Muscle of leg (tissue), 11 donors: ENCODE results near the gene SLC25A38. TPM values are rescaled to one million over a fixed set of nuclear protein-coding genes. Genes with fewer than 3 reads are reported as not detected.
"Not testable (repeated sequence)": the region's sequence is repeated elsewhere in the genome, so short reads cannot be mapped to it uniquely, and the experiment has no call there.

ENCODE experiments used
- DNase-seq: peaks from one replicate; pipeline ENCODE4 v3.0.0; 2013
- H3K27ac ChIP-seq: one replicate; pipeline ENCODE4 v1.5.1; 2013; ENCODE audit warnings: mild to moderate bottlenecking, low read length, control low read depth
- H3K27me3 ChIP-seq: one replicate; pipeline ENCODE4 v1.6.1; 2013; ENCODE audit warnings: low read length; ENCODE audit not compliant: control insufficient read depth, insufficient read depth
- H3K36me3 ChIP-seq: one replicate; pipeline ENCODE4 v1.6.1; 2013; ENCODE audit warnings: low read length; ENCODE audit not compliant: control insufficient read depth, insufficient read depth
- H3K4me1 ChIP-seq: one replicate; pipeline ENCODE4 v1.6.1; 2013; ENCODE audit warnings: low read length; ENCODE audit not compliant: control insufficient read depth, insufficient read depth
- H3K4me3 ChIP-seq: one replicate; pipeline ENCODE4 v1.5.1; 2013; ENCODE audit warnings: low read length, control low read depth
- H3K9me3 ChIP-seq: replicated peaks from 2 replicates; pipeline ENCODE4 v1.6.1; 2013; ENCODE audit warnings: low read depth, low read length; ENCODE audit not compliant: control insufficient read depth
- WGBS: methylation state at CpG from one replicate; pipeline ENCODE4 v1.1.5; 2013; ENCODE audit warnings: missing lambda C conversion rate; ENCODE audit not compliant: insufficient coverage; 5-methylcytosine and 5-hydroxymethylcytosine counted together
- polyA plus RNA-seq, 8 donors: library from polyadenylated mRNA; unstranded; fragments of 120-200 nt; gene quantifications; one replicate each; pipeline versions ENCODE4 v1.2.1 to v1.2.3, GENCODE V29; 2013; ENCODE audit warnings: inconsistent platforms in 1 of 8, low replicate concordance in 1 of 8; ENCODE audit not compliant: insufficient read length in 8 of 8, insufficient read depth in 1 of 8
- total RNA-seq: library from RNA; stranded (reverse); fragments of 120-200 nt; gene quantifications from one replicate; pipeline ENCODE4 v1.2.4, GENCODE V29; 2013

SLC25A38 gene
- total and polyA plus RNA-seq, 9 donors, result 12.6 to 19.4 (median 16.2) TPM

DNA sequence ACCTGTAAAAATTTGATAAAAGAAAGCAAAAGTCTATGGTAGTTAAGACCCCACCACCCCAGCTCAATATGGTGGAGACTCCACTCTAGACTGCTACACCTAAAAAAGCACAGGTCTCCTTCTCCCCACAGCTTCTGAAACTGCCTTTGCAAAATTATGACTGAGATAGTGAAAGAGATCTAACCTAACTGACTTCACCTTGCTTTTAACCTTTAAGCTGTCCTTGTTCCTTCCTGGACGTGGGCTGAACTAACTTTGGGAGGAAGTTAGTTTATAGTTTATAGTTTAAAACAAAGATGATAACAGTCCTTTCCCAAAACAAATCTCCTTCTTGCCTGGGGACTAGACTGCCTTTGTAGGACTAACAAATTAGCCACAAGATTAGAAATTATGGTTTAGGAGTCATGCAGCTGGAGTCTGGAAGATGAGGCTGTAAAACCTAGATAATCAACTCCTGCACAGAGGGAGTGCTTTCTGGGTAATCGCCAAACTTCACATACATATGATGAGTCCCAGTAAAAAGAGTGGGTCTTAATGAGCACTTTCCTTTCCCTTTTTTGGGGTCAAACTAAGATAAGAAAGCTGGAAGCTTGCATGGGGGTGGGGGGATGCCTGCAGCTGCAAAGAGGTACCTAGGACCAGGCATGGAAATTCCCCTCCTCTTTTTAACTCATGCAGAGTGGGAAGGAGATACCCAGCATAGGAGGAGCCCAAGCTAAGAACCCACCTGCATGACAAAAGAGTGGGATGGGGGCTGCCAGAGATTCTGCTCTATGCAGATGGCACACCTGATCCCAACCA, 36.2 kb upstream of the SLC25A38 start:
- H3K27me3 ChIP-seq, result no peaks in the 10 kb centered on the region

DNA sequence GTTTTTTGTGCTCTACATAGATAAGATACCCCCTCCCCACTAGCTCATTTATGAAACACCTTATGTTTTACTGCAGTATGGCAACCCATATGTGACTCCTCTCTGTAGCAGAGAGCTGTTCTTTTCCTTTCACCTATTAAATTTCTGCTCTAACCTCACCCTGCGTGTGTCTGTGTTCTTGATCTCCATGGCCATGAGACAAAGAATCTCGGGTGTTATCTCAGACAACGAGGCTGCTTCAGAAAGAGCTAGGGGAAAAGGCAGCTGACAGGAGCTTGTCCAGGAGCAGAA, 35.6 kb upstream of the SLC25A38 start:
- no peaks in the 10 kb centered on the region for H3K27me3 ChIP-seq
- no peaks in the 10 kb centered on the region for H3K4me1 ChIP-seq
- 20% methylated on average over 1 of the region's 3 CpGs for WGBS
- no peaks in the 10 kb centered on the region for H3K36me3 ChIP-seq
- no peak overlapping the region for H3K4me3 ChIP-seq
- DNase-seq, result no peak
- no peaks in the 10 kb centered on the region for H3K9me3 ChIP-seq
- no peak overlapping the region for H3K27ac ChIP-seq

More for the DNA sequence above, 36.2 kb upstream of the SLC25A38 start:
- WGBS, result no CpG with 5 or more reads among the region's 2 CpGs
- Histone ChIP-seq H3K9me3 (no peaks in the 10 kb centered on the region), H3K36me3 (no peaks in the 10 kb centered on the region), H3K27ac (no peak overlapping the region), H3K4me3 (no peak overlapping the region), H3K4me1 (no peaks in the 10 kb centered on the region)
- DNase-seq, result no peak

DNA sequence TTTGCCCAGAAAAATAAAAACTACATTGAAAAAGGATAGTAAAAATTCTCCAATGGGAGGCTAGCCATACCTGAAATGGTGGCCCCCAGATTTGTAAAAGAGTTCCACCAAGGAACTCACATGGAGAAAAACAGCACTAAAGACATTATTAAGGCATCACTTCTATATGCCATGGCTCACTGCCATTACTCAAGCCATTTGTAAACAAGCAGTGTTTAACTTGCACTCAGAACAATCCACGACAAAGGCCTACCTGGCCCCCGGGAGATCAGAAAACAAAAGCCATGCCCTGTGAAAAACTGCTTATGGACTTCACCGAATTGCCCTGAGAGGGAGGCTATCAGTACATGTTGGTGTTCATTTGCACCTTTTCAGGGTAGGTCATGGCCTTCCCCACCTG, 34.1 kb upstream of the SLC25A38 start:
- no peak overlapping the region for H3K27ac ChIP-seq
- no peaks in the 10 kb centered on the region for H3K9me3 ChIP-seq
- DNase-seq, result no peak
- WGBS, result 40% methylated on average over 1 of the region's 3 CpGs
- H3K36me3 ChIP-seq, result no peaks in the 10 kb centered on the region
- no peak overlapping the region for H3K4me3 ChIP-seq
- no peaks in the 10 kb centered on the region for H3K4me1 ChIP-seq
- no peaks in the 10 kb centered on the region for H3K27me3 ChIP-seq

DNA sequence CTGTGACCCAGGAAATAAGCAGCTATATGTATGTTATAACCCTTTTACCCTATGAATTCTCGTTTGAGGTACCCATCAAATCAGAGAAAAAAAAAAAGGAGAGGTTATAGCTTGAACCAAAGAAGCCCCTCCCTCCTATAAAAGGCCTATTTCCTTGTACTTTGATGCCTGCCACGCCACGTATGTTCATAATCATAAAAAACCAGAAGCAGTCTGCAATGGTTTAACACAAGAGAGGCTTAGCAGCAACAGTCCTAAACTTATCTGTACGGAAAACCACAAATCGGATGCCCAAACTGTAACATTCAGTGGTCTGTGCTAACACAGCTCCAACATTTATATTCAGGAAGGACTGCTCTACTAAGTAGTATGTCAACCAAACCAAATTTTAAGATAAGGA, 32.5 kb upstream of the SLC25A38 start:
- Histone ChIP-seq H3K4me1 (no peaks in the 10 kb centered on the region), H3K4me3 (no peak overlapping the region), H3K27me3 (no peaks in the 10 kb centered on the region), H3K9me3 (no peaks in the 10 kb centered on the region), H3K27ac (no peak overlapping the region), H3K36me3 (no peaks in the 10 kb centered on the region)
- DNase-seq, result no peak
- WGBS, result 62% methylated on average over 4 of the region's 5 CpGs

DNA sequence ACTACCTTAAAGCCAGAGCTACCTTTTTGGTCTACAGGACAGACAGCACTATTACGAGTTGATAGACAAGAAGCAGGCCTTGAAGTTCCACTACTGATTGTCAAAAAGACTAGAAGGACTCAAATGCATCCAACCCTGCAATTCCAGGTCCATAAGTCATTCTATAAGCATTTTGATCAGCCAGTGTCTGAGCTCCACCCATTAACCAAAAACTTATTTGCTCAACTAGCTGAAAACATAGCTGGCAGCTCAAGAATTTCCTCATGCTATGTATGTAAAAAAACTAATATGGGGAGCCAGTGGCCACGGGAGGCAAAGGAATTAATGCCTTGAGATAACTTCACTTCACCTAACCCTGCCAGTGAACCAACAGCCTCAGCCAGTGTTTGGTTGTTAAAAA, 32.0 kb upstream of the SLC25A38 start:
- not testable (repeated sequence) for H3K27me3 ChIP-seq, H3K27ac ChIP-seq, DNase-seq, H3K36me3 ChIP-seq, H3K4me3 ChIP-seq, H3K9me3 ChIP-seq, H3K4me1 ChIP-seq
- 60% methylated on average over 1 of the region's 2 CpGs for WGBS

DNA sequence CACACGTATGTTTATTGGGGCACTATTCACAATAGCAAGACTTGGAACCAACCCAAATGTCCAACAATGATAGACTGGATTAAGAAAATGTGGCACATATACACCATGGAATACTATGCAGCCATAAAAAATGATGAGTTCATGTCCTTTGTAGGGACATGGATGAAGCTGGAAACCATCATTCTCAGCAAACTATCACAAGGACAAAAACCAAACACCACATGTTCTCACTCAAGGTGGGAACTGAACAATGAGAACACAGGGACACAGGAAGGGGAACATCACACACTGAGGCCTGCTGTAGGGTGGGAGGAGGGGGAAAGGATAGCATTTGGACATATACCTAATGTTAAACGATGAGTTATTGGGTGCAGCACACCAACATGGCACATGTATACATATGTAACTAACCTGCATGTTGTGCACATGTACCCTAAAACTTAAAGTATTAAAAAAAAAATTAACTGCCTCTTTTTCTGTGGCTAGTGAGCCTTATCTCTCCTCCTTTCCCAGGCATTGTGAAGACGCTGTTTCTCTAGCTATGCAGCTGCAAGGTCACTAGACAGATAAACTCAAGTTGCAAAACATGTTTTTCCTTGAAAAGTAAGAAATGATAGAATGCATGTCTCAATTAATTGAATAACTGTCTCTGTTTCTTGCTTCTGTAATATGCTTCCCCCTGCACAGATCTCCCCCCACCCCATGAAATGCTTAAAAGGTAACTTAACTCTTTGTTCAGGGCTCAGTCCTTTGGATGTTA, 29.8 kb upstream of the SLC25A38 start:
- not testable (repeated sequence) for H3K9me3 ChIP-seq, H3K36me3 ChIP-seq, H3K4me3 ChIP-seq, H3K27me3 ChIP-seq, H3K4me1 ChIP-seq, DNase-seq, H3K27ac ChIP-seq
- WGBS, result no CpG with 5 or more reads among the region's 3 CpGs

DNA sequence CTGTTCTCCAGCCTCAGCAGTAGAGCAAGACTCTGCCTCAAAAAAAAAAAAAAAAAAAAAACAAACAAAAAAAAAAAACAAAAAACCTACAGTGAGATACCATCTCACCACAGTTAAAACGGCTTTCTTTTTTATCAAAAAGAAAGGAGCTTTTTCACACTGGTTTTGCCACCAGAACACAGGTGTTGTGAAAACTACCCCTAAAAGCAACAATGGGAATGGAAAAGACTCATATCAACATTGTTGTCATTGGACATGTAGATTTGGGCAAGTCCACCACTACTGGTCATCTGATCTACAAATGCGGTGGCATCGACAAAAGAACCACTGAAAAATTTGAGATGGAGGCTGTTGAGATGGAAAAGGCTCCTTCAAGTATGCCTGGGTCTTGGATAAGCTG, 24.8 kb upstream of the SLC25A38 start:
- no peaks in the 10 kb centered on the region for H3K4me1 ChIP-seq
- peaks cover 5% of the 10 kb centered on the region for H3K27me3 ChIP-seq
- no peak overlapping the region for H3K4me3 ChIP-seq
- 100% methylated on average over 2 of the region's 3 CpGs for WGBS
- no peaks in the 10 kb centered on the region for H3K36me3 ChIP-seq
- H3K27ac ChIP-seq, result no peak overlapping the region
- no peaks in the 10 kb centered on the region for H3K9me3 ChIP-seq
- no peak for DNase-seq

DNA sequence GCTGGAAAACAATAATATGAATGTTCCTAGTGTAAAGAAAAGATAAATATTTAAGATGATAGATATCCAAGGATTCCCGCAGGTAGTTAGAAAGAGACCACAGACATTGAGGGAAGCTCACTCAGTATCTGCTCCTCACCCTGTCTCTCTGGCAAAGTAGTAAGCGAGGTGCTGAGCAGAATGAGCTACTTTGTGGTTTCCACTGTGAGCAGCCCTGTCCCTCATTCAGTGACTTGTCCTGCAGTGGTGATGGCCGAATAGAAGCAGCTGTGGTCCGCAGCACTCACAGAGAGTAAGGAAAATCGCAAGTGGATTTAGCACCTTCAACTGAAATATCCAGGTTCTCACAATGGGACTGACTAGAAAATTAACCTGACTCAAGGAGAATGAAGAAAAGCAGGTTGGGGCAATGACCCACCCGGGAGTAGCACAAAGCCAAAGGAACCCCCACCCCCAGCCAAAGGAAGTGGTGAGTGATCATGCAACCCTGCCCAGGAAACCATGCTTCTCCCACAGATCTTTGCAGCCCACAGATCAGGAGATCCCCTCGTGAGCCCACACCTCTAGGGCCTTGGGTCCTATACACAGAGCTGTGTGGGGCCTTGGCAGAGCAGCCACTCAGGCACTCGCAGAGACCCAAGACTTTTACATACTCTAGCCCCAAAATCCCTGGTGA, 21.8 kb upstream of the SLC25A38 start:
- Histone ChIP-seq H3K27ac (no peak overlapping the region), H3K36me3 (no peaks in the 10 kb centered on the region), H3K4me1 (no peaks in the 10 kb centered on the region), H3K9me3 (no peaks in the 10 kb centered on the region), H3K4me3 (no peak overlapping the region), H3K27me3 (peaks cover 5% of the 10 kb centered on the region)
- WGBS, result 66% methylated on average over 2 of the region's 8 CpGs
- DNase-seq, result no peak

DNA sequence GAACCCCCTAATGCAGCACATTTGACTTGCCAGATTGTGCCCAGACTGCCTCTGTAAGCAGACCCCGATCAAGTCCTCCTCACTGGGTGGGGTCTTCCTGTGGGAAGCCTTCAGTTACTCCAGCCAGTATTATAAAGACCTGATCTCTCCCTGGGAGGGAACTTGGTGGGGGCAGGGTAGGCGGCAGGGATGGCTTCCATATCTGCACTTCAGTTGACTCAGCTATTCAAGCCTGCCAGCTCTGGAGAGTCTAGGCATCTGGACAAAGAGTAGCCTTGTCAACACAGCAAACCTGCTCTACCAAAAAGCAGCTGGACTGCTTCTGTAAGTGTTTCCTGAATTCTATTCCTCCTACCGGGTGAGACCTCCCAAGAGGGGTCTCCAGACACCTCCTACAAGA, 21.0 kb upstream of the SLC25A38 start:
- WGBS, result no CpG with 5 or more reads among the region's 3 CpGs
- Histone ChIP-seq H3K27ac (no peak overlapping the region), H3K27me3 (peaks cover 5% of the 10 kb centered on the region), H3K9me3 (no peaks in the 10 kb centered on the region), H3K4me1 (no peaks in the 10 kb centered on the region), H3K4me3 (no peak overlapping the region), H3K36me3 (no peaks in the 10 kb centered on the region)
- no peak for DNase-seq

DNA sequence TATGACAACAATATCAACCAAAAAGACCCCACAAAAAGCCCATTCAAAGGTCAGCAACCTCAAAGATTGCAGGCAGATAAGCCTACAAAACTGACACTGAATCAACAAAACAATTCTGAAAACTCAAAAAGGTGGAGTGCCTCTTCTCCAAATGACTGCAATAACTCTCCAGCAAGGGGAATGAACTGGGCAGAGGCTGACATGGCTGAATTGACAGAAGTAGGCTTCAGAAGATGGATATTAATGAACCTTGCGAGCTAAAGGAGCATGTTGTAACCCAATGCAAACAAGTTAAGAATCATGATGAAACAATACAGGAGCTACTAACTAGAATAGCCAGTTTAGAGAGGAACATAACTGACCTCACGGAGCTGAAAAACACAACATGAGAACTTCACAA, 20.4 kb upstream of the SLC25A38 start:
- H3K4me1 ChIP-seq, result no peaks in the 10 kb centered on the region
- H3K27ac ChIP-seq, result no peak overlapping the region
- no CpG with 5 or more reads among the region's 2 CpGs for WGBS
- no peak overlapping the region for H3K4me3 ChIP-seq
- no peaks in the 10 kb centered on the region for H3K9me3 ChIP-seq
- no peaks in the 10 kb centered on the region for H3K36me3 ChIP-seq
- no peak for DNase-seq
- peaks cover 5% of the 10 kb centered on the region for H3K27me3 ChIP-seq
